Measurements from ENCODE around the gene C1orf53.

The C1orf53 gene

GRCh38 chr1:197937892-197938291 lies 35.5 kb downstream of the C1orf53 start:
- TF ChIP-seq ZBTB7A (IDR thresholded peaks at IDR 0.05; ENCODE audit: low read depth) (no peak), EP300 (IDR thresholded peaks at IDR 0.05; ENCODE audit: borderline replicate concordance) (no peak), USF1 (IDR thresholded peaks at IDR 0.05) (no peak), RAD21 (IDR thresholded peaks at IDR 0.05; ENCODE audit: low read depth) (no peak), TCF12 (IDR thresholded peaks at IDR 0.05; ENCODE audit: low read depth) (no peak), CREB1 (IDR thresholded peaks at IDR 0.05; ENCODE audit: low read depth) (no peak), MAX (IDR thresholded peaks at IDR 0.05) (no peak), FOXM1 (IDR thresholded peaks at IDR 0.05; ENCODE audit: borderline replicate concordance, low read depth) (no peak), REST (IDR thresholded peaks at IDR 0.05; ENCODE audit: low read depth) (no peak), CEBPB (IDR thresholded peaks at IDR 0.05) (no peak), TAF1 (IDR thresholded peaks at IDR 0.05; ENCODE audit: low read depth) (no peak), TEAD4 (IDR thresholded peaks at IDR 0.05) (no peak), NFIC (IDR thresholded peaks at IDR 0.05) (no peak), EGR1 (IDR thresholded peaks at IDR 0.05) (no peak), YY1 (IDR thresholded peaks at IDR 0.05; ENCODE audit: low read depth) (no peak)

GRCh38 chr1:197939159-197939980 lies 36.9 kb downstream of the C1orf53 start:
- TF ChIP-seq CEBPB (IDR thresholded peaks at IDR 0.05) (peak; percentile 80), TEAD4 (IDR thresholded peaks at IDR 0.05) (peak; percentile 34; the same call in 1 of the 2 replicates)

- TF ChIP-seq TEAD4 (IDR thresholded peaks at IDR 0.05), result no peak
- no peak for TF ChIP-seq CREB1 (IDR thresholded peaks at IDR 0.05; ENCODE audit: low read depth)
- TF ChIP-seq EP300 (IDR thresholded peaks at IDR 0.05; ENCODE audit: borderline replicate concordance), result no peak
- TF ChIP-seq YY1 (IDR thresholded peaks at IDR 0.05; ENCODE audit: low read depth), result no peak
- no peak for TF ChIP-seq REST (IDR thresholded peaks at IDR 0.05; ENCODE audit: low read depth)
- no peak for TF ChIP-seq CEBPB (IDR thresholded peaks at IDR 0.05)
- TF ChIP-seq TCF12 (IDR thresholded peaks at IDR 0.05; ENCODE audit: low read depth), result no peak
- TF ChIP-seq TAF1 (IDR thresholded peaks at IDR 0.05; ENCODE audit: low read depth), result no peak
- TF ChIP-seq ZBTB7A (IDR thresholded peaks at IDR 0.05; ENCODE audit: low read depth), result no peak
- TF ChIP-seq NFIC (IDR thresholded peaks at IDR 0.05), result no peak
- no peak for TF ChIP-seq EGR1 (IDR thresholded peaks at IDR 0.05)
- no peak for TF ChIP-seq FOXM1 (IDR thresholded peaks at IDR 0.05; ENCODE audit: borderline replicate concordance, low read depth)
- no peak for TF ChIP-seq RAD21 (IDR thresholded peaks at IDR 0.05; ENCODE audit: low read depth)
- TF ChIP-seq MAX (IDR thresholded peaks at IDR 0.05), result no peak
- no peak for TF ChIP-seq USF1 (IDR thresholded peaks at IDR 0.05)
Measured at GRCh38 chr1:197942042-197942441, 39.6 kb downstream of the C1orf53 start.

GRCh38 chr1:197944485-197944884 lies 42.1 kb downstream of the C1orf53 start:
- no peak for TF ChIP-seq EP300 (IDR thresholded peaks at IDR 0.05; ENCODE audit: borderline replicate concordance)

GRCh38 chr1:197948926-197949899 lies 46.8 kb downstream of the C1orf53 start:
- TF ChIP-seq ZBTB7A (IDR thresholded peaks at IDR 0.05; ENCODE audit: low read depth) (no peak), EP300 (IDR thresholded peaks at IDR 0.05; ENCODE audit: borderline replicate concordance) (no peak), USF1 (IDR thresholded peaks at IDR 0.05) (no peak), CEBPB (IDR thresholded peaks at IDR 0.05) (no peak), REST (IDR thresholded peaks at IDR 0.05; ENCODE audit: low read depth) (no peak), RAD21 (IDR thresholded peaks at IDR 0.05; ENCODE audit: low read depth) (no peak)
